GOT3 (cell line): Measurements from ENCODE around the gene MMEL1.
"Not testable (repeated sequence)": the region's sequence is repeated elsewhere in the genome, so short reads cannot be mapped to it uniquely, and the experiment has no call there.

Source experiments
- DNase-seq: peaks from one replicate; lab custom pipeline; 2025; ENCODE audit warnings: mixed read lengths; lab: John Stamatoyannopoulos, UW

The MMEL1 gene

GRCh38 chr1:2557482-2558400, 75.1 kb downstream of the MMEL1 start:
- DNase-seq = no peak

GRCh38 chr1:2556678-2557481, 75.9 kb downstream of the MMEL1 start:
- DNase-seq = no peak

GRCh38 chr1:2556277-2556677, 76.5 kb downstream of the MMEL1 start, which contains the start of gene TNFRSF14:
TSS of gene TNFRSF14 (plus strand) at chr1:2556371. CDS start at chr1:2556665, 294 bp downstream.
- no peak for DNase-seq

DNA sequence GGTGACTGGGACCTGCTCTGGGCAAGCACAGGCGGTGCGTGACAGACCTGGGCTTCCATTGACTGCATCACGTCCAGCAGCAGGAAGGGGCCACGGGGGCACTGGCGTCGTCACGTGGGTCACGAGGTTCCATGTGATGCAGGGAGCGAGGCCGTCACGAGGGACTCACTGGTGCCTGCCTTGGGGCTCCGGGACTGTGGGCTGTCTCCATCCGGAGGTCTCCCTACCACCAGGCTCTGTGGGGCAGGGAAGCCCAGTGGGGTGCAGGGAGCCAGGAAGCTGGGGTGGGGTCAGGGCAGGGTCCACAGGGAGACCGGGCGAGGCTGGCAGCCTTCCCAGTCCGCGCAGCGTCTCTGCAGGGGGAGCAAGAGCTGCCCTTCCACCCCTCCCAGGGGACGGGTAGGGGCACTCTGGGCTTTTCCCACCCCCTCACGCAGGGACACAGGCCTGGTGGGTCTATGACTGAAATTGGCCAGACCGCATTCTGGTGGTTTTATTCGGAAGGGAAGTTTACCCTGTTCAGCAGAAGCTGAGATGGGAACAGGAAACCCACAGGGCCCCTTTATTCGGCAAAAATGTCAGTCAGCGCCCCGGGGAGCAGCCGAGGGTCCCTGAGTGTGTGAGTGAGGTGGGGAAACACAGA, 77.1 kb downstream of the MMEL1 start:
- DNase-seq = no peak

DNA sequence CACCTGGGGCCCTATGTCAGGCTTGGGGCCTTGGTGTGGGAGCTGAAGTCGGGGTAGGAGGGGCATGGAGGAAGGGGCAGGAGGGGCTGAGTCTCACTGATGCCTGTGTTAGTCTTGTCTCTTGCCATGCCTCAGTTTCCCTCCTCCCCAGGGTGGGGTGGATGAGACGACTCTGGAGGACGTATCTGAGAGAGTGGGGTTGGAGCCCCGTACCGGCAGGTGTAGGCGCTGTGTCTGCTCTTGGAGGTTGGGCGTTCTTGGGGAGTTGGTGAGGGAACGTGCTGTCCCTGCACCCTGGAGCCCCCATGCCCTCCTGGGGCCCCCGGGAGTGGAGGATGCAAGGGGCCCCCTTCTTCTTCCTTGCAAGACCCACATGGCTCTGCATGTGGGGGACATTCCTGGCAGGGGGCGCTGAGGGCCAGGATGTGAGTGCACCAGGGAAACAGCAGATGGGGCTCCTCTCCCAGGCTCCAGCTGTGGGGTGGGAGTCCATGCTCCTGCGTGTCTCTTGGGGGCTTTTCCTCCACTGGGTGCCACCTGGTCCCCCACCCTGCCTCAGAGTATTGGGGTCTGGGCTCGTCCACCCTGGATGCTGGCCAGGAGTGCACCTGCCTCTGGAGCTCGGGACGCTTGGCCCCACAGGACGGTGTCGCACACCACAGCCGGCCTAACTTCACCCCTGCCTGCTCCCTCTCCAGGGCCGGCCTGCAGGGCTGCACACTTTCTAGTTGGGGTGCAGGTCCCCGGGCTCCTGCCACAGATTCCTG, 78.0 kb downstream of the MMEL1 start:
- no peak for DNase-seq

DNA sequence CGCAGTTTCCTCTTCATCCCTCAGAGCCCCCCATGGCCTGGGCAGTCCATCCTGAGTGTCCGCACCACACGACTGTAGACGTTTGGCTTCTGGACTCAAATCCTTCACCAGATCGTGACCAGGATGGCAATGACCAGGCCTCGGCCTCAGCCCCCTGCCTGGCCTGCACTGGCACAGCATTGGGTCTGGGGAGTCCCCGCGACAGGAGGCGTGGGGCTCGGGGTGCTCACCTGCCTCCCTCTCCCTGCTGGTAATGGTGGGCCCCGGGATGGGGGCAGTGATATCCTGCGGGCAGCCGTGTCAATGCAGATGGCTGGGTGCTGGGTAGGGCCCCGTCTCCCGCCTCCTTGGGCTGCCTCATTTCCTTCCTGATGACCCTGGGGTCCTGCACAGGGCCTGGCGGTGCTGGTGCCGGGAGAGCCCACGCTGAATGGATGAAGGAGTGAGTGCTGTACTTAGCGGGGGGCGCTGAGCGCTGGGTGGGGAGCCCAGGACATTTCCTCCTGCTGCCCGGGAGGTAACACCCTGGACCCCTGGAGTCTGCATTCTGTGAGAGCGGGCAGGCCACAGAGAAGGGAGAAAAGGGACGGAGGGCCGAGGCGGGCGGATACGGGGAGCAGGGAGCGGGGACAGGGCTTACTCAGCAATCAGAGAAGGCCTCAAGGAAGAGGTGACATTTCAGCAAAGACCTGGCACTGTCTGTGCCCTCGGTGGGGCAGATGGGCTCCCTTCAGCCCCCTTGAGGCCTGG, 78.8 kb downstream of the MMEL1 start:
- DNase-seq = no peak

DNA sequence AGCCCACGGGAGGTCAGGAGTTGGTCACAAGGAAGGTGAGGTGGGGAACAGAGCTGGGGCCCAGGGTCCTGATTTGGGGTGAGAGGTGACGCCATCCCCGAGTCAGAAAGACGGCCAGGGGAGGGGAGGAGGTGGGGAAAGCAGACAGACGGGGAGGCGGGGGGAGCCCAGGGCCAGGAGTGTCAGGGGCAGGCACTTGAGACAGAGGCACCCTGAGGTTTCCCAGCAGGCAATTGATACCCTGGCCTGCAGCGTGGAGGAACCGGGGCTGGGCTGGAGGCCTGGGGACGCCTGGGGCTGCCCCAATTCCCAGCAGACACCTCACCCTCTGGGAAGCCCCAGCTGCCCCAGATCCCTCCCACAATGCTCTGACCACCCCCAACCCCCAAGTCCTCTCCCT, 79.7 kb downstream of the MMEL1 start:
- DNase-seq = not testable (repeated sequence)

DNA sequence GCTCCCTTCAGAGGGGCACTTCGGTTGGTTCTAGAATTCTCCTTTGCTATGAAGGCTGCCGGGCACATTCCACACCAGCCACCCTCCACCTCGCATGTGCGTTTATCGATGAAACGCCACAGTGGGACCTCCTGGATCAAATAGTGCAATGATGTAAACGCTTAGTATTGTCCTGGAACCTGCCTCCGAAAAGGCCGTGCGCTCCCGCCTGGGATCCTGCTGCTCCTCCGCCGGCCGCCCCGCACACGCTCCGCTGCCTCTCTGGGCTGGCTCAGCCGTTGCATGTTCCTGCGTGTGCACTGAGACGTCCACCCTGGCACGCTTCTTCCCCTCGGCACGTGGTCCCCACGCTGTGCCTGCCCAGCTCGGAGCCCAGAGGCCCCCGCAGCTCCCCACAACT, 80.6 kb downstream of the MMEL1 start:
- no peak for DNase-seq

- DNase-seq = not testable (repeated sequence)
Measured at GRCh38 chr1:2551544-2551943, 81.3 kb downstream of the MMEL1 start.

GRCh38 chr1:2550309-2550861, 82.4 kb downstream of the MMEL1 start:
- DNase-seq = not testable (repeated sequence)

GRCh38 chr1:2549367-2550029, 83.3 kb downstream of the MMEL1 start:
- DNase-seq = not testable (repeated sequence)

DNA sequence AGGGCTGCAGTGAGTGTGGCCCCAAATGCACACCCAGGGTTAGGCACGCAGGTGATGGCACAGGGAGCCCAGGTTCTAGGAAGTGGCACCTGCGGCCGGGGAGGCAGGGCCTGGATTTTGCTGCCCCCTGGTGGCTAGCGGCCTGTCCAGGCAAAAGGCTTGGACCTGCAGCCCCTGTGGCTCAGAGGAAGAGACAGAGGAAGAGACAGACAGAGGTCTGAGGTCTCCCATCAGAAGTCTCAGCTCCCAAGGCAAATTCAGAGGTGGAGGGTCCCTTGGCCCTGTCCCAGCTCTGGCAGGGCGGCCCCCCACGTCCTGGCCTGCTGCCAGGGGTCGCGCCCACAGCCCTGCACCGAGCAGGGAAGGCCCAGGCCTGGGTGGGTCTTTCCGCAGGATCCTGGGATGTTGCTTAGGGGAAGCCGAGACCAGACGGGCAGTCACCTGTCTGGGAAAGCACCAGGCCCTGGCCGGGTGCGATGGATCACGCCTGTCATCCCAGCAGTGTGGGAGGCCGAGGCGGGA, 84.7 kb downstream of the MMEL1 start:
- peak; percentile 22 for DNase-seq

- DNase-seq = no peak
Measured at GRCh38 chr1:2547210-2548067, 85.4 kb downstream of the MMEL1 start.

GRCh38 chr1:2546515-2547209, 86.2 kb downstream of the MMEL1 start:
- DNase-seq = no peak

DNA sequence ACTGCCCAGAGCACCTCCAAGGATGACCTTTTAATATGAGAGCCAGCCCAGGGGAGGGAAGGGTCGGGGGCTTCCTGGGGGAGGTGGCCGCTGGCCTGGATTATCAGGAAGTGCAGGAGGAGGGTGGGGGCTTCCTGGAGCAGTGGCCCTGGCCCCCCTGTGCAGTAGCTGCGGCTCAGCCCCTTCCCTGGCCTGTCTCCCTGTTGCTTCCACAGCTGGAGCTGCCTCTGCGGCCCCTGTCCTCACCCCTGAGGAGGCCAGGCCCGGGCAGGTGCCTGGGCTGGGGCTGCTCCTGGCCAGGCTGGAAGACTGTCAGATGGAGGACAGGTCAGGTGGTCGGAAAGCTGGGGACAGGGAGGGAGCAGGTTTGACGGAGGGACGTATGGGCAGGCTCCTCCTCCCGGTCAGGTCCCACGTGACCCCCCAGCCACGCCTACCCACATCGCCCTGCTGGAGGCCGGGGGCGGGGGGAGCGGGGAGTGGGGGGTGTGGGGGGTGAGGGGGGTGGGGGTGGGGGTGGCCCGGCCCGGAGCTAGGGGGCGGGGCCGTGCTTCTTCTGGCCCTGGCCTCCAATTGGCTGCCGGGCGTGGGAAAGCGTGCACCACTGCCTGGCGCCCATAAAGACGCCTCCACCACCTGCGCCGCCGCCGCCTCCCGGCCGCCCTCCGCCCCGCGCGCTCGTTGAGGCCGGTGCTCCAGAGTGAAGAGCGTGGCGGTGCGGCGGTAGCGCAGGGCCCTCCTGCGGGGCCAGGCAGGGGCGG, 86.9 kb downstream of the MMEL1 start:
- no peak for DNase-seq

- DNase-seq = no peak
Measured at GRCh38 chr1:2544875-2545640, 87.8 kb downstream of the MMEL1 start.
